HEK293 (cell line): ENCODE results near the gene RNF31.

Experiments
- CTCF ChIA-PET: fragments of 350-600 bp; formaldehyde crosslinking; extraction: SDS; loops from one replicate; lab custom pipeline; 2021; ENCODE audit warnings: antibody characterized with exemption; lab: Yijun Ruan, JAX
- POLR2A ChIA-PET: fragments of 300-600 bp; formaldehyde crosslinking; extraction: SDS; loops from one replicate; lab custom pipeline; 2020; ENCODE audit warnings: antibody characterized with exemption, inconsistent platforms; lab: Yijun Ruan, JAX
- H3K27ac ChIP-seq: fragments of 200-500 bp; sonication (Bioruptor generic); 2 replicates; pipeline ENCODE4 v1.5.1; 2014; ENCODE audit warnings: low read depth, low read length, control low read depth, inconsistent platforms; ENCODE audit errors: extremely low read depth
- H3K36me3 ChIP-seq, 2 experiments: fragments of 200-500 bp in 1 of 2; sonication (Bioruptor generic) in 1 of 2; 1 replicate in 1 of 2; 2 replicates in 1 of 2; pipeline ENCODE4 v1.5.1; 2014 to 2017; ENCODE audit warnings: inconsistent platforms in 2 of 2, low read length in 2 of 2; ENCODE audit not compliant: control insufficient read depth in 2 of 2, insufficient read depth in 1 of 2
- H3K4me1 ChIP-seq: fragments of 200-500 bp; sonication (Bioruptor generic); 2 replicates; pipeline ENCODE4 v1.5.1; 2014; ENCODE audit warnings: mild to moderate bottlenecking, low read length, inconsistent platforms; ENCODE audit not compliant: control insufficient read depth, insufficient read depth
- H3K4me3 ChIP-seq: 2 replicates; pipeline ENCODE4 v1.5.1; 2011; ENCODE audit warnings: low read depth, mild to moderate bottlenecking, control low read depth, low read length, moderate library complexity
- H3K9me3 ChIP-seq: fragments of 200-500 bp; sonication (Bioruptor generic); 2 replicates; pipeline ENCODE4 v1.5.1; 2014; ENCODE audit warnings: low read depth, low read length, inconsistent platforms; ENCODE audit not compliant: control insufficient read depth, insufficient read depth
- KLF9 ChIP-seq: fragments of 450-650 bp; formaldehyde crosslinking; IDR thresholded peaks from 2 replicates; pipeline ENCODE4 v1.5.1; 2016; ENCODE audit warnings: missing biosample characterization, missing genetic modification characterization, low read depth
- ZIC2 ChIP-seq: fragments of 450-650 bp; formaldehyde crosslinking; IDR thresholded peaks from 2 replicates; pipeline ENCODE4 v1.5.1; 2016; ENCODE audit warnings: missing biosample characterization, missing genetic modification characterization
- ZNF16 ChIP-seq: fragments of 450-650 bp; formaldehyde crosslinking; IDR thresholded peaks from 2 replicates; pipeline ENCODE4 v1.5.1; 2016; ENCODE audit warnings: low read depth, missing biosample characterization, missing genetic modification characterization
- ZNF747 ChIP-seq: fragments of 450-650 bp; formaldehyde crosslinking; IDR thresholded peaks from 2 replicates; pipeline ENCODE4 v1.5.1; 2016; ENCODE audit warnings: missing biosample characterization, missing genetic modification characterization
- ZNF791 ChIP-seq: fragments of 450-650 bp; formaldehyde crosslinking; IDR thresholded peaks from 2 replicates; pipeline ENCODE4 v1.5.1; 2016; ENCODE audit warnings: missing biosample characterization, missing genetic modification characterization
- ZNF837 ChIP-seq: fragments of 450-650 bp; formaldehyde crosslinking; IDR thresholded peaks from 2 replicates; pipeline ENCODE4 v1.5.1; 2016; ENCODE audit warnings: missing biosample characterization, missing genetic modification characterization
- TF ChIP-seq, protein P1 (sequence below): fragments of 450-650 bp; IDR thresholded peaks from 2 replicates; pipeline ENCODE4 v1.5.1; 2018; ENCODE audit warnings: missing biosample characterization, missing genetic modification characterization

Gene RNF31

DNA sequence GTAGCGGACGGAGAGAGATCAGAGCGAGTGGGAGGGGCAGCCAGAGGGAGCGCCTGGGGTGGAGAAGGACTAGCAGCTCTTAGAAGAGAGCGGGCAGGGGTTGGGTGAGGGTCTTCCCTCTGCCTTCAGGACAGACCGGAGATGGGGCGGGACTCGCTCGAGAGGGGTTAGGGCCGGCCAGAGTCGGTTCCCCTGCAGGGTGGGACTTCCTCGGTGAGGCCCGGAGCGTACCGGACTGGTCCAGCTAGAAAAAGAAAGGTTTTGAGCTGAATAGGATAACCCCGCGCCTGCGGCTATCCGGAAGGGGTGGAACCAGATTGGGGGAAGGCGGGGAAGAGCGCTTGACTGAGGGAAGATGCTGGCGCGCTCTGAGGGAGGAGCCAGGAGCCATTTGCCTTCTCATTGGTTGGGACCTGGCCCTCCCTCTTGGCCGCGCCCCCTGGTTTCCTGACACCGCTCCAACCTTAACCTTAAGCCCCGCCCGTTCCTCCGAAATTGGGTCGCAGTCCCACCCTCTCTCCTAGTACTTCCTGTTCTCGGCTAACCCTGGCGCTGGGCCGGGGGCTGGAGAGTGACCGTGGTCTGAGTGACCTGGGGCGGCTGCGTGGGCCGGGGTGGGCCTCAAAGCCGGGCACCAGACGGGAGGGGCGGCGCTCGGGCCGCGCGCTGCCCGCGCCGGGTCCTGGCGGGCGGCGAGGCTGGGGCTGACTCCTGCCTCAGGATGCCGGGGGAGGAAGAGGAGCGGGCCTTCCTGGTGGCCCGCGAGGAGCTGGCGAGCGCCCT, at the start of gene RNF31 (continued):
- TF ChIP-seq ZNF837, result no peak
- TF ChIP-seq, protein P1, sequence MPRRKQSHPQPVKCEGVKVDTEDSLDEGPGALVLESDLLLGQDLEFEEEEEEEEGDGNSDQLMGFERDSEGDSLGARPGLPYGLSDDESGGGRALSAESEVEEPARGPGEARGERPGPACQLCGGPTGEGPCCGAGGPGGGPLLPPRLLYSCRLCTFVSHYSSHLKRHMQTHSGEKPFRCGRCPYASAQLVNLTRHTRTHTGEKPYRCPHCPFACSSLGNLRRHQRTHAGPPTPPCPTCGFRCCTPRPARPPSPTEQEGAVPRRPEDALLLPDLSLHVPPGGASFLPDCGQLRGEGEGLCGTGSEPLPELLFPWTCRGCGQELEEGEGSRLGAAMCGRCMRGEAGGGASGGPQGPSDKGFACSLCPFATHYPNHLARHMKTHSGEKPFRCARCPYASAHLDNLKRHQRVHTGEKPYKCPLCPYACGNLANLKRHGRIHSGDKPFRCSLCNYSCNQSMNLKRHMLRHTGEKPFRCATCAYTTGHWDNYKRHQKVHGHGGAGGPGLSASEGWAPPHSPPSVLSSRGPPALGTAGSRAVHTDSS (tag by site-specific recombination), result peak; percentile 86
- TF ChIP-seq ZNF16, result no peak
- TF ChIP-seq, all 188 proteins: peak for 28

DNA sequence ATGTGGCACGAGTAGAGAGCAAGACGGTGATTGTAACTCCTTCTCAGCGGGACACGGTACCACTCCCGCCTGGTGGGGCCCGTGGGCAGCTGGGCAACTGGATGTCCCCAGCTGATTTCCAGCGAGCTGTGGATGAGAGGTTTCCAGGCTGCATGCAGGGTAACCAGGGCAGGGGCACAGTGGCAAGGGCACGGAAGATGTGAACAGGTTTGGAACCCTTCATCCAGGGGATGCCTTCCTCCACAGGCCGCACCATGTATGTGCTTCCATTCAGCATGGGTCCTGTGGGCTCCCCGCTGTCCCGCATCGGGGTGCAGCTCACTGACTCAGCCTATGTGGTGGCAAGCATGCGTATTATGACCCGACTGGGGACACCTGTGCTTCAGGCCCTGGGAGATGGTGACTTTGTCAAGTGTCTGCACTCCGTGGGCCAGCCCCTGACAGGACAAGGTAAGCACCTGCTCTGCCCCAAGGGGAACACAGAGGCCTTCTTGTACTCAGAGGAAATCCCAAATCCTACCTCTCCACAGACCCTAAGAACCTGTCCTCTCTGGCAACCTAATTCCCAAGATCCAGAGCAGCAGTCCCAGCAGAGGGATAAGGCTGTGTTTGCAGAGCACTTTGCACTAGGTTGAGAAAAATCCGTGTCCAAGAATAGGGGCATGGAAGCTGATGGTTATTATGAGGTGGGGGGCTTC, 48.9 kb upstream of the RNF31 start:
- peaks cover 0 to 52% of the 10 kb centered on the region in 2 experiments; a peak in 2 of 3 replicates for H3K36me3 ChIP-seq
- H3K9me3 ChIP-seq, result no peaks in the 10 kb centered on the region
- peak; percentile 10; the same call in 1 of the 2 replicates for TF ChIP-seq ZIC2 (tag by site-specific recombination)
- no peak for TF ChIP-seq ZNF791 (tag by site-specific recombination)
- H3K4me3 ChIP-seq, result no peak overlapping the region
- ChIA-PET CTCF (interaction anchor here (3.0 to 9.4 kb wide), 2 partner anchors 9 to 40 kb away, joined by 20 to 145 read pairs; no protein-coding TSS in a partner anchor), POLR2A (interaction anchor here (0.8 to 1.9 kb wide), 3 partner anchors 12 to 38 kb away, joined by 3 to 6 read pairs (median 6); partner anchors contain the start of genes DCAF11, NRL and PSME1)
- H3K27ac ChIP-seq, result no peak overlapping the region
- H3K4me1 ChIP-seq, result peaks cover 3% of the 10 kb centered on the region; the same call in 1 of the 2 replicates

DNA sequence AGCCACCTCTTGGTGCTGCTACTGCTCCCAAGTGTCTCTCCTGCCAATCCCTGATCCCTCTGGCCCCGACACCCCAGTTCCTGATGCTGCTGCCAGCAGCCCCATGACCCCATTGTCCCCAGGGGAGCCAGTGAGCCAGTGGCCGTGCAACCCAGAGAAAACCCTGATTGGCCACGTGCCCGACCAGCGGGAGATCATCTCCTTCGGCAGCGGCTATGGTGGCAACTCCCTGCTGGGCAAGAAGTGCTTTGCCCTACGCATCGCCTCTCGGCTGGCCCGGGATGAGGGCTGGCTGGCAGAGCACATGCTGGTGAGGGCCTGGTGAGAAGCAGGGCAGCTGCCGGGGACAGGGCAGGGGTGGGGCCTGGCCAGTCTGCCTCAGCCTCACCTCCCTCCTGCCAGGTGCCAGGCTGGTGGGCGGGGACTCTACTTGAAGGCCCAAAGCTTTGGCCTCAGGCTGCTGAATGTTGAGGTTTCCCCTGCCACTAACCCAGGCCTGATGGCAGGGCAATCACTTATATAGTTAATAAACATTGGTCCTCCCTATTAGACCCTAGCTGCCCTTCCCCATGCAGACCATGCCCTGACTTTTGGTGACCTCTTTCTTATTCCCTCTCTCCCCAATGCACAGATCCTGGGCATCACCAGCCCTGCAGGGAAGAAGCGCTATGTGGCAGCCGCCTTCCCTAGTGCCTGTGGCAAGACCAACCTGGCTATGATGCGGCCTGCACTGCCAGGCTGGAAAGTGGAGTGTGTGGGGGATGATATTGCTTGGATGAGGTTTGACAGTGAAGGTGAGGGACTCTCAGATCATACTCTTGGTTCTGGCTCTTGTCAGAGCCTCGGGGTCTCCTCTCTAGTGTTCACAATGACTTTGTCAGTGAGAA, 48.1 kb upstream of the RNF31 start:
- Histone ChIP-seq H3K4me1 (no peaks in the 10 kb centered on the region), H3K27ac (no peak overlapping the region), H3K4me3 (no peak overlapping the region), H3K9me3 (no peaks in the 10 kb centered on the region), H3K36me3 (peaks cover 0 to 59% of the 10 kb centered on the region in 2 experiments; a peak in 2 of 3 replicates)
- TF ChIP-seq ZIC2 (tag by site-specific recombination) (peak; percentile 98), KLF9 (tag by site-specific recombination) (no peak)
- POLR2A ChIA-PET, result interaction anchor here (1.6 to 1.9 kb wide), 2 partner anchors 15 kb away, joined by 4 to 6 read pairs; partner anchors contain the start of genes DCAF11 and NRL
- CTCF ChIA-PET, result interaction anchor here (1.1 to 3.0 kb wide), 4 partner anchors 10 to 62 kb away, joined by 3 to 20 read pairs (median 10); partner anchors contain the start of gene IRF9

DNA sequence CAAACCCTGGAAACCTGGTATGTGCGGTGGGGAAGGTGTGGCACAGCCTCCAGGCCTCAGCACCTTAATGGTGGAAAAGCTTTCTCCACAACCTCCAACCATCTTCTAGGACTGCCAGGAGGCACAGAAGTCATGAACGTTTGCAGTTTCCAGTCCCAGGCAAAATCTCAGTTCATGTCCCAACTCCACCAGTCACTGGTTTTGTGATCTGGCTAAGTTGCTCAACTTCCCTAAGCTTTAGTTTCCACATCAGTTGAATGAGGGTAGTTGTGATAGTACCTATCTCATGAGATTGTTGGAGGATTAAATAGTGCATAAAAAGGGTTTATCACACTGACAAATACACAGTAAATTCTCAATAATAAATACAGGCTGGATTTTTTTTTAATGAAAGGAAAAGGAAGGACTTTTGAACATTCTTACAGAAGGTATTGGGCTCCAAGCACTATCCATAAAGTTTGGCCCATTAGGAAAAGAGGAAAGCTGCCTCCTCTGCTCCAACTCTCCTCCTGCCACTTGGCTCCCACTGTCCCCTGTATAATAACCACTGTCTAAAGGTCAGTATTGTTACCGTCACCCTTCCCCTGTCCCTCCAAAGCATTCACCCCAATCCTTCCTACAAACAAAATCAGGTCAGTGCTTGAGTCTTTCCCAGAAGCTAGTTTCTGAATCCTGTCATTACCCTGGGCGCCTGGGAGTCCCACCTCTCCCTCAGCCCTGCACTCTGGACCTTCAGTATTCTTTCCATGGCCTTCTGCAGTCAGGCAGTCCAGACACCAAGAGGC, 46.9 kb upstream of the RNF31 start:
- ChIA-PET POLR2A (interaction anchor here (1.6 kb wide), 1 partner anchor 14 kb away, joined by 4 read pairs; the partner anchor contains the start of genes DCAF11 and NRL), CTCF (interaction anchor here (1.1 to 2.1 kb wide), 3 partner anchors 9 to 60 kb away, joined by 3 to 13 read pairs (median 7); partner anchors contain the start of gene IRF9)
- H3K9me3 ChIP-seq, result no peaks in the 10 kb centered on the region
- H3K4me1 ChIP-seq, result no peaks in the 10 kb centered on the region
- TF ChIP-seq ZNF747 (tag by site-specific recombination), result no peak
- no peak overlapping the region for H3K27ac ChIP-seq
- peaks cover 0 to 59% of the 10 kb centered on the region in 2 experiments; a peak in 2 of 3 replicates for H3K36me3 ChIP-seq
- no peak overlapping the region for H3K4me3 ChIP-seq
